Adrenal gland (tissue), 5 donors: ENCODE data around the gene PCDHGA2.
"Not testable (repeated sequence)": the region's sequence is repeated elsewhere in the genome, so short reads cannot be mapped to it uniquely, and the experiment has no call there.

Experiments
- CTCF ChIP-seq, 6 experiments: fragments of 450-650 bp in 4 of 6; fragments of 200-600 bp in 2 of 6; sonication (generic) in 1 of 6; IDR thresholded peaks; 1 replicate in 5 of 6; 2 replicates in 1 of 6; pipeline versions ENCODE4 v1.5.1 to v1.8.0; 2016 to 2021; ENCODE audit warnings: antibody characterized with exemption in 6 of 6, mild to moderate bottlenecking in 2 of 6, moderate library complexity in 1 of 6
- POLR2A ChIP-seq, 2 donors: fragments of 450-650 bp; IDR thresholded peaks; one replicate each; pipeline ENCODE4 v1.6.1; 2017; ENCODE audit warnings: antibody characterized with exemption in 2 of 2, mild to moderate bottlenecking in 2 of 2, moderate library complexity in 1 of 2
- donor health status: DM: no; HTN: no; CAD: no.

- TF ChIP-seq CTCF, POLR2A (IDR thresholded peaks at IDR 0.05): not testable (repeated sequence)
Measured at GRCh38 chr5:141316963-141317362, 21.6 kb upstream of the PCDHGA2 start.
